Body of pancreas (tissue), 4 donors: ENCODE measurements around the gene SLN.

Experiments
- POLR2A ChIP-seq, 3 donors: fragments of 450-650 bp; IDR thresholded peaks; one replicate each; pipeline ENCODE4 v1.6.1; 2016; ENCODE audit warnings: antibody characterized with exemption in 3 of 3, mild to moderate bottlenecking in 2 of 3
- TF ChIP-seq, protein P1 (sequence below), 7 experiments: fragments of 450-650 bp in 4 of 7; fragments of 200-600 bp in 3 of 7; sonication (generic) in 3 of 7; IDR thresholded peaks; one replicate each; pipeline ENCODE4 v1.5.1; 2016 to 2019; ENCODE audit warnings: antibody characterized with exemption in 7 of 7

DNA sequence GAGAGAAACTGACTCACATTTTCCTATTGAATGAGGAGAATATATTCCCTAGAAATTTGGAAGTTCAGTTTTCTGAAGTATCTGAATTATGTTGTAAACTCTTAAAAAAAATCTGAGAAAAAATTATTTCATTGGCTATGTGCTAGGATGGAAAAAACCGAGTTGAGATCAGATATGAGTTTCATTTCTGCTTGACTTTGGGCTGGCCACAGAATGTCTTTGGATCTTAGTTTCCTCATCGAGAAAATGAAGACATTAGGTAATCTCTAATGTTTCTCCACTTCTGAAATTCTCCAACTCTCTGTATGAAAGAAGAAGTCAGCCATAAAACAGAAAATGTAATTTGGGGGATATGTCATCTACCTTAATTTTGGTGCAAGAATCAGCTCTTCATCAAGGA is 28.8 kb downstream of the SLN start:
- TF ChIP-seq POLR2A (IDR thresholded peaks at IDR 0.05) = no peak
- TF ChIP-seq, protein P1, sequence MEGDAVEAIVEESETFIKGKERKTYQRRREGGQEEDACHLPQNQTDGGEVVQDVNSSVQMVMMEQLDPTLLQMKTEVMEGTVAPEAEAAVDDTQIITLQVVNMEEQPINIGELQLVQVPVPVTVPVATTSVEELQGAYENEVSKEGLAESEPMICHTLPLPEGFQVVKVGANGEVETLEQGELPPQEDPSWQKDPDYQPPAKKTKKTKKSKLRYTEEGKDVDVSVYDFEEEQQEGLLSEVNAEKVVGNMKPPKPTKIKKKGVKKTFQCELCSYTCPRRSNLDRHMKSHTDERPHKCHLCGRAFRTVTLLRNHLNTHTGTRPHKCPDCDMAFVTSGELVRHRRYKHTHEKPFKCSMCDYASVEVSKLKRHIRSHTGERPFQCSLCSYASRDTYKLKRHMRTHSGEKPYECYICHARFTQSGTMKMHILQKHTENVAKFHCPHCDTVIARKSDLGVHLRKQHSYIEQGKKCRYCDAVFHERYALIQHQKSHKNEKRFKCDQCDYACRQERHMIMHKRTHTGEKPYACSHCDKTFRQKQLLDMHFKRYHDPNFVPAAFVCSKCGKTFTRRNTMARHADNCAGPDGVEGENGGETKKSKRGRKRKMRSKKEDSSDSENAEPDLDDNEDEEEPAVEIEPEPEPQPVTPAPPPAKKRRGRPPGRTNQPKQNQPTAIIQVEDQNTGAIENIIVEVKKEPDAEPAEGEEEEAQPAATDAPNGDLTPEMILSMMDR (IDR thresholded peaks at IDR 0.05) = no peak
